ENCODE measurements around the gene CNOT8.

The CNOT8 gene

GRCh38 chr5:154873791-154874331 lies 15.4 kb downstream of the CNOT8 start:
- in situ Hi-C loops (cut with MboI; ENCODE audit: low sequenced_read_pairs, unreplicated experiment), result no loop called here
- DNase-seq (ENCODE audit: low spot score), result no peak
- no peak for TF ChIP-seq CTCF (IDR thresholded peaks at IDR 0.05; ENCODE audit: borderline replicate concordance, control extremely low read depth, extremely low read depth, insufficient read depth, missing control alignments)

- TF ChIP-seq CTCF (IDR thresholded peaks at IDR 0.05; ENCODE audit: borderline replicate concordance, control extremely low read depth, extremely low read depth, insufficient read depth, missing control alignments), result no peak
- DNase-seq (ENCODE audit: low spot score), result no peak
- in situ Hi-C loops (cut with MboI; ENCODE audit: low sequenced_read_pairs, unreplicated experiment), result no loop called here
These were observed 20.4 kb downstream of the CNOT8 start for GRCh38 chr5:154878642-154879335.

- no peak for TF ChIP-seq CTCF (IDR thresholded peaks at IDR 0.05; ENCODE audit: borderline replicate concordance, control extremely low read depth, extremely low read depth, insufficient read depth, missing control alignments)
- no peak for DNase-seq (ENCODE audit: low spot score)
- in situ Hi-C loops (cut with MboI; ENCODE audit: low sequenced_read_pairs, unreplicated experiment), result no loop called here
These were observed 23.6 kb downstream of the CNOT8 start for GRCh38 chr5:154881986-154882385.

GRCh38 chr5:154884424-154884823 lies 26.0 kb downstream of the CNOT8 start:
- no peak for DNase-seq (ENCODE audit: low spot score)
- in situ Hi-C loops (cut with MboI; ENCODE audit: low sequenced_read_pairs, unreplicated experiment), result no loop called here
- no peak for TF ChIP-seq CTCF (IDR thresholded peaks at IDR 0.05; ENCODE audit: borderline replicate concordance, control extremely low read depth, extremely low read depth, insufficient read depth, missing control alignments)

- in situ Hi-C loops (cut with MboI; ENCODE audit: low sequenced_read_pairs, unreplicated experiment), result no loop called here
- no peak for TF ChIP-seq CTCF (IDR thresholded peaks at IDR 0.05; ENCODE audit: borderline replicate concordance, control extremely low read depth, extremely low read depth, insufficient read depth, missing control alignments)
- DNase-seq (ENCODE audit: low spot score), result no peak
These were observed 27.0 kb downstream of the CNOT8 start for GRCh38 chr5:154885439-154885838.

- in situ Hi-C loops (cut with MboI; ENCODE audit: low sequenced_read_pairs, unreplicated experiment), result no loop called here
- TF ChIP-seq CTCF (IDR thresholded peaks at IDR 0.05; ENCODE audit: borderline replicate concordance, control extremely low read depth, extremely low read depth, insufficient read depth, missing control alignments), result no peak
- no peak for DNase-seq (ENCODE audit: low spot score)
These were observed 33.9 kb downstream of the CNOT8 start for GRCh38 chr5:154892369-154892771.
